ENCODE data around the gene C22orf23. TPM values are rescaled to one million over a fixed set of nuclear protein-coding genes. Genes with fewer than 3 reads are reported as not detected.

Gene C22orf23
- total RNA-seq, 4 donors from 2014 or later = 0.59 to 1.7 (median 0.73) TPM

- no peaks in the 10 kb centered on the region for H3K9me3 ChIP-seq
- peaks cover 18 to 19% of the 10 kb centered on the region in 2 donors for H3K4me1 ChIP-seq
- no peaks in the 10 kb centered on the region for H3K27me3 ChIP-seq
- TF ChIP-seq POLR2A (IDR thresholded peaks at IDR 0.05) (no peak), CTCF (IDR thresholded peaks at IDR 0.05) (no peak)
- DNase-seq = peak; percentile 16 to 48
- peaks cover 9 to 23% of the 10 kb centered on the region in 2 donors for H3K36me3 ChIP-seq
- H3K27ac ChIP-seq = peak overlapping the region in 2 of 3 donors; percentile 12 to 18
- no peak overlapping the region for H3K4me3 ChIP-seq (replicated peaks in 1 of 3)
- WGBS, 2 donors = 55 to 62% methylated on average over 11 to 12 of the region's 15 CpGs
- intact Hi-C loops (cut with DNase I) = no loop called here
Measured at GRCh38 chr22:37910890-37911672, 42.3 kb downstream of the C22orf23 start.

- H3K27ac ChIP-seq = no peak overlapping the region
- H3K9me3 ChIP-seq = no peaks in the 10 kb centered on the region
- WGBS, 2 donors = 87 to 89% methylated on average over 6 to 7 of the region's 7 CpGs
- intact Hi-C loops (cut with DNase I) = no loop called here
- H3K4me3 ChIP-seq (replicated peaks in 1 of 3) = no peak overlapping the region
- H3K36me3 ChIP-seq = peaks cover 7 to 16% of the 10 kb centered on the region in 2 donors
- DNase-seq = no peak
- TF ChIP-seq POLR2A (IDR thresholded peaks at IDR 0.05) (no peak), CTCF (IDR thresholded peaks at IDR 0.05) (no peak)
- peaks cover 21 to 29% of the 10 kb centered on the region in 2 donors for H3K4me1 ChIP-seq
- H3K27me3 ChIP-seq = no peaks in the 10 kb centered on the region
Measured at GRCh38 chr22:37909766-37910165, 43.6 kb downstream of the C22orf23 start.

- Histone ChIP-seq H3K27ac (peak overlapping the region; percentile 53 to 79 (median 56)), H3K4me1 (peaks cover 21 to 32% of the 10 kb centered on the region in 2 donors), H3K9me3 (no peaks in the 10 kb centered on the region), H3K4me3 (replicated peaks in 1 of 3) (peak overlapping the region in 2 of 3 donors; percentile 65 to 69), H3K36me3 (no peaks in the 10 kb centered on the region), H3K27me3 (no peaks in the 10 kb centered on the region)
- WGBS, 2 donors = 35 to 37% methylated on average over 12 to 16 of the region's 19 CpGs
- no peak for TF ChIP-seq POLR2A (IDR thresholded peaks at IDR 0.05)
- TF ChIP-seq CTCF (IDR thresholded peaks at IDR 0.05) = no peak
- intact Hi-C loops (cut with DNase I) = no loop called here
- peak in 1 of 2 donors; percentile 8 for DNase-seq
Measured at GRCh38 chr22:37907036-37907954, 46.1 kb downstream of the C22orf23 start.

- TF ChIP-seq POLR2A (IDR thresholded peaks at IDR 0.05) (no peak), CTCF (IDR thresholded peaks at IDR 0.05) (no peak)
- no peaks in the 10 kb centered on the region for H3K9me3 ChIP-seq
- H3K27ac ChIP-seq = peak overlapping the region; percentile 53 to 79 (median 56)
- intact Hi-C loops (cut with DNase I) = no loop called here
- H3K27me3 ChIP-seq = no peaks in the 10 kb centered on the region
- WGBS, 2 donors = 4% methylated on average over 4 of the region's 75 CpGs; no CpG with 5 or more reads in 1 of the 2 donors
- DNase-seq = peak; percentile 32 to 34
- H3K4me3 ChIP-seq (replicated peaks in 1 of 3) = peak overlapping the region; percentile 11 to 69 (median 65)
- peaks cover 20 to 32% of the 10 kb centered on the region in 2 donors for H3K4me1 ChIP-seq
- no peaks in the 10 kb centered on the region for H3K36me3 ChIP-seq
Measured at GRCh38 chr22:37906364-37907008, 46.9 kb downstream of the C22orf23 start.
